Panc1 (cell line): ENCODE measurements around the gene HOXD3. TPM values are rescaled to one million over a fixed set of nuclear protein-coding genes. Genes with fewer than 3 reads are reported as not detected.

Experiments used
- ATAC-seq: fragments of 200-7000 bp; cut with Tn5 transposase; 2 replicates; pipeline ENCODE4 v1.9.1; 2020; ENCODE audit warnings: mild to moderate bottlenecking, moderate library complexity
- BruUV-seq: library from RNA; stranded (reverse); fragments of 400-500 nt; replicated peaks from 2 replicates; lab custom pipeline; 2021; lab: Mats Ljungman, UMichigan
- CTCF ChIA-PET: fragments of 300-600 bp; sonication (Branson Sonifier 250); formaldehyde crosslinking; loops from one replicate; lab custom pipeline; 2022; ENCODE audit warnings: antibody characterized with exemption; lab: Charles Lee
- POLR2A ChIA-PET: fragments of 300-600 bp; sonication (Branson Sonifier 250); formaldehyde crosslinking; loops from one replicate; lab custom pipeline; 2022; ENCODE audit warnings: antibody characterized with exemption; lab: Charles Lee
- DNase-seq: peaks from one replicate; pipeline ENCODE4 v3.0.0-alpha.2; 2010; ENCODE audit warnings: low read depth, low spot score
- H3K27ac ChIP-seq: 2 replicates; pipeline ENCODE4 v1.5.1; 2011; ENCODE audit warnings: mild to moderate bottlenecking, low read length, inconsistent platforms
- H3K27me3 ChIP-seq: fragments of 200-500 bp; sonication (Bioruptor generic); 2 replicates; pipeline ENCODE4 v1.6.0; 2014; ENCODE audit warnings: low read length, inconsistent platforms; ENCODE audit not compliant: control insufficient read depth, insufficient read depth
- H3K36me3 ChIP-seq: fragments of 200-500 bp; sonication (Bioruptor generic); 2 replicates; pipeline ENCODE4 v1.5.1; 2014; ENCODE audit warnings: inconsistent platforms, mild to moderate bottlenecking, low read length, moderate library complexity; ENCODE audit not compliant: control insufficient read depth, insufficient read depth
- H3K4me1 ChIP-seq: 2 replicates; pipeline ENCODE4 v1.5.1; 2011; ENCODE audit warnings: inconsistent platforms, mild to moderate bottlenecking, low read length, moderate library complexity; ENCODE audit not compliant: control insufficient read depth, insufficient read depth
- H3K4me3 ChIP-seq, 2 experiments: 2 replicates each; pipeline ENCODE4 v1.5.1; 2011 to 2012; ENCODE audit warnings: low read depth in 2 of 2, low read length in 2 of 2, mild to moderate bottlenecking in 2 of 2, inconsistent platforms in 1 of 2, moderate library complexity in 1 of 2
- H3K9me3 ChIP-seq: fragments of 200-500 bp; sonication (Bioruptor generic); 2 replicates; pipeline ENCODE4 v1.5.1; 2014; ENCODE audit warnings: low read depth, mild to moderate bottlenecking, inconsistent platforms, low read length, moderate library complexity; ENCODE audit not compliant: control insufficient read depth, insufficient read depth
- CTCF ChIP-seq: fragments of 450-650 bp; IDR thresholded peaks from 2 replicates; pipeline ENCODE4 v1.5.1; 2017; ENCODE audit warnings: mild to moderate bottlenecking
- POLR2AphosphoS5 ChIP-seq: IDR thresholded peaks from 2 replicates; pipeline ENCODE4 v1.6.1; 2012; ENCODE audit warnings: mild to moderate bottlenecking, low read depth, low read length, moderate library complexity
- REST ChIP-seq, 2 experiments: IDR thresholded peaks; 2 replicates each; pipeline ENCODE4 v1.6.1; 2011 to 2012; ENCODE audit warnings: low read depth in 2 of 2, control low read depth in 1 of 2, low read length in 1 of 2, mild to moderate bottlenecking in 1 of 2, moderate library complexity in 1 of 2; ENCODE audit not compliant: insufficient read depth in 1 of 2
- SIN3A ChIP-seq: IDR thresholded peaks from 2 replicates; pipeline ENCODE4 v1.6.1; 2012; ENCODE audit warnings: low read depth, mild to moderate bottlenecking, low read length, moderate library complexity, borderline replicate concordance; ENCODE audit not compliant: insufficient read depth
- TCF7L2 ChIP-seq: IDR thresholded peaks from 2 replicates; pipeline ENCODE4 v1.6.1; 2011; ENCODE audit warnings: mild to moderate bottlenecking, low read depth, low read length, inconsistent platforms
- in situ Hi-C: cut with HindIII; loops from 2 replicates; pipeline ENCODE4 v1.10.0; 2016; ENCODE audit warnings: low sequenced_read_pairs, low pct_unique_long_range_greater_than_20kb
- intact Hi-C: fragments of 100-400 bp; cut with micrococcal nuclease; formaldehyde crosslinking; loops from one replicate; pipeline ENCODE4 v1.10.0; 2022; ENCODE audit not compliant: unreplicated experiment
- total RNA-seq: library from RNA; stranded (reverse); gene quantifications from one replicate; pipeline ENCODE4 v1.2.1, GENCODE V29; 2021; ENCODE audit not compliant: unreplicated experiment

The HOXD3 gene
- total RNA-seq, 1 experiment from 2014 or later = 1.8 TPM

GRCh38 chr2:176134035-176134434 is 23.1 kb upstream of the HOXD3 start:
- CTCF ChIA-PET = no interaction called here
- no peaks in the 10 kb centered on the region for H3K9me3 ChIP-seq
- ATAC-seq (no peak), DNase-seq (no peak)
- POLR2A ChIA-PET = no interaction called here
- no peak overlapping the region for H3K4me3 ChIP-seq
- BruUV-seq = no TSS peak
- no peak for TF ChIP-seq POLR2AphosphoS5
- TF ChIP-seq TCF7L2 = no peak
- no peak for TF ChIP-seq REST (IDR thresholded peaks at IDR 0.05; ENCODE audit: insufficient read depth in 1 of 2, low read depth in 2 of 2, low read length in 1 of 2)
- TF ChIP-seq CTCF = no peak
- no peak for TF ChIP-seq SIN3A
- peaks cover 14% of the 10 kb centered on the region for H3K4me1 ChIP-seq
- no peaks in the 10 kb centered on the region for H3K27me3 ChIP-seq
- intact Hi-C loops (loop anchor here (2.0 kb wide), 2 partner anchors 419 to 505 kb away; no protein-coding TSS in a partner anchor), in situ Hi-C loops (no loop called here)
- no peaks in the 10 kb centered on the region for H3K36me3 ChIP-seq
- H3K27ac ChIP-seq = peak overlapping the region; percentile 31; the same call in 1 of the 2 replicates

GRCh38 chr2:176135035-176135440 is 22.1 kb upstream of the HOXD3 start:
- Histone ChIP-seq H3K4me1 (peaks cover 15% of the 10 kb centered on the region), H3K27me3 (no peaks in the 10 kb centered on the region), H3K36me3 (no peaks in the 10 kb centered on the region), H3K27ac (peak overlapping the region; percentile 77), H3K9me3 (no peaks in the 10 kb centered on the region), H3K4me3 (no peak overlapping the region)
- TF ChIP-seq POLR2AphosphoS5 (no peak), TCF7L2 (no peak), CTCF (peak; percentile 29; the same call in 1 of the 2 replicates), SIN3A (no peak), REST (IDR thresholded peaks at IDR 0.05; ENCODE audit: insufficient read depth in 1 of 2, low read depth in 2 of 2, low read length in 1 of 2) (no peak)
- in situ Hi-C loops (no loop called here), intact Hi-C loops (loop anchor here (2.0 kb wide), 2 partner anchors 418 to 504 kb away; no protein-coding TSS in a partner anchor)
- no TSS peak for BruUV-seq
- DNase-seq (no peak), ATAC-seq (no peak)
- CTCF ChIA-PET = no interaction called here
- POLR2A ChIA-PET = no interaction called here
